Tibial artery (tissue), 4 donors: ENCODE results near the gene WLS.

Experiments used
- DNase-seq, 2 donors: peaks; one replicate each; pipeline ENCODE4 v3.0.0-alpha.2; 2019
- H3K27ac ChIP-seq, 2 donors: fragments of 200-600 bp; sonication (generic) in 1 of 2; 1 replicate in 1 of 2; 2 replicates in 1 of 2; pipeline ENCODE4 v1.5.1; 2018 to 2019; ENCODE audit warnings: mild to moderate bottlenecking in 1 of 2
- H3K27me3 ChIP-seq, 2 donors: fragments of 200-600 bp; sonication (generic) in 1 of 2; one replicate each; pipeline versions ENCODE4 v1.5.1 to v1.6.0; 2016 to 2019
- H3K36me3 ChIP-seq, 3 donors: fragments of 200-600 bp; sonication (generic) in 2 of 3; one replicate each; pipeline ENCODE4 v1.5.1; 2016 to 2019; ENCODE audit warnings: mild to moderate bottlenecking in 2 of 3
- H3K4me1 ChIP-seq, 4 donors: fragments of 200-600 bp; sonication (generic) in 2 of 4; 1 replicate in 3 of 4; 2 replicates in 1 of 4; pipeline ENCODE4 v1.5.1; 2016 to 2019
- H3K4me3 ChIP-seq, 2 donors: fragments of 200-600 bp; sonication (generic) in 1 of 2; 1 replicate in 1 of 2; 2 replicates in 1 of 2; pipeline ENCODE4 v1.5.1; 2018 to 2019; ENCODE audit warnings: mild to moderate bottlenecking in 2 of 2
- H3K9me3 ChIP-seq, 3 donors: fragments of 200-600 bp; sonication (generic) in 1 of 3; one replicate each; pipeline ENCODE4 v1.5.1; 2016 to 2019
- CTCF ChIP-seq, 2 experiments: fragments of 200-600 bp in 1 of 2; fragments of 450-650 bp in 1 of 2; IDR thresholded peaks; one replicate each; pipeline ENCODE4 v1.5.1; 2017 to 2019; ENCODE audit warnings: antibody characterized with exemption in 2 of 2, mild to moderate bottlenecking in 1 of 2, moderate library complexity in 1 of 2
- intact Hi-C: fragments of 100-400 bp; cut with DNase I; formaldehyde crosslinking; loops from one replicate; pipeline ENCODE4 v1.15.0; 2023; ENCODE audit warnings: low total_unique reads

Gene WLS

GRCh38 chr1:68213843-68214242 lies 18.5 kb downstream of the WLS start:
- Histone ChIP-seq H3K27ac (peak overlapping the region; percentile 35 to 39), H3K4me1 (peaks cover 0 to 45% (median 27%) of the 10 kb centered on the region in 4 donors), H3K27me3 (no peaks in the 10 kb centered on the region)

GRCh38 chr1:68211761-68212380 lies 20.5 kb downstream of the WLS start:
- H3K4me1 ChIP-seq, result peaks cover 0 to 57% (median 25%) of the 10 kb centered on the region in 4 donors
- no peak for DNase-seq
- no peak overlapping the region for H3K27ac ChIP-seq
- TF ChIP-seq CTCF (IDR thresholded peaks at IDR 0.05), result no peak
- H3K4me3 ChIP-seq, result no peak overlapping the region
- intact Hi-C loops, result no loop called here
- no peaks in the 10 kb centered on the region for H3K36me3 ChIP-seq
- H3K9me3 ChIP-seq, result no peaks in the 10 kb centered on the region
- no peaks in the 10 kb centered on the region for H3K27me3 ChIP-seq

More at GRCh38 chr1:68213843-68214242, 18.5 kb downstream of the WLS start:
- TF ChIP-seq CTCF (IDR thresholded peaks at IDR 0.05), result no peak
- no peak overlapping the region for H3K4me3 ChIP-seq
- H3K9me3 ChIP-seq, result no peaks in the 10 kb centered on the region
- peak; percentile 83 to 86 for DNase-seq
- intact Hi-C loops, result no loop called here
- H3K36me3 ChIP-seq, result no peaks in the 10 kb centered on the region

- Histone ChIP-seq H3K36me3 (no peaks in the 10 kb centered on the region), H3K4me1 (peaks cover 0 to 61% (median 24%) of the 10 kb centered on the region in 4 donors)
- DNase-seq, result no peak
These were observed 21.5 kb downstream of the WLS start for GRCh38 chr1:68210829-68211228.

GRCh38 chr1:68210027-68210426 lies 22.3 kb downstream of the WLS start:
- no peaks in the 10 kb centered on the region for H3K36me3 ChIP-seq
- peaks cover 0 to 63% (median 21%) of the 10 kb centered on the region in 4 donors for H3K4me1 ChIP-seq
- no peak for DNase-seq
- H3K27me3 ChIP-seq, result no peaks in the 10 kb centered on the region
- no peak overlapping the region for H3K27ac ChIP-seq
- no peak for TF ChIP-seq CTCF (IDR thresholded peaks at IDR 0.05)
- no peaks in the 10 kb centered on the region for H3K9me3 ChIP-seq
- intact Hi-C loops, result no loop called here
- H3K4me3 ChIP-seq, result no peak overlapping the region

More at GRCh38 chr1:68210829-68211228, 21.5 kb downstream of the WLS start:
- intact Hi-C loops, result no loop called here
- Histone ChIP-seq H3K27ac (no peak overlapping the region), H3K9me3 (no peaks in the 10 kb centered on the region), H3K4me3 (no peak overlapping the region), H3K27me3 (no peaks in the 10 kb centered on the region)
- TF ChIP-seq CTCF (IDR thresholded peaks at IDR 0.05), result no peak

- H3K4me1 ChIP-seq, result peaks cover 0 to 60% (median 9%) of the 10 kb centered on the region in 4 donors
- no peaks in the 10 kb centered on the region for H3K36me3 ChIP-seq
- no peaks in the 10 kb centered on the region for H3K27me3 ChIP-seq
- intact Hi-C loops, result no loop called here
- no peak for TF ChIP-seq CTCF (IDR thresholded peaks at IDR 0.05)
- no peak overlapping the region for H3K27ac ChIP-seq
- no peaks in the 10 kb centered on the region for H3K9me3 ChIP-seq
- DNase-seq, result no peak
- H3K4me3 ChIP-seq, result no peak overlapping the region
These were observed 25.3 kb downstream of the WLS start for GRCh38 chr1:68206848-68207689.
